Parathyroid adenoma (tissue), 2 donors: ENCODE measurements around the gene PGR.

Source experiments
- H2AFZ ChIP-seq: fragments of 300-600 bp; sonication (generic); one replicate; pipeline ENCODE4 v1.7.0; 2017; ENCODE audit warnings: antibody characterized with exemption, mild to moderate bottlenecking
- H3K27ac ChIP-seq: fragments of 300-600 bp; sonication (generic); one replicate; pipeline ENCODE4 v1.7.0; 2017
- H3K27me3 ChIP-seq: fragments of 300-600 bp; sonication (generic); one replicate; pipeline ENCODE4 v1.7.0; 2017; ENCODE audit warnings: low read length; ENCODE audit not compliant: control insufficient read depth, insufficient read depth
- H3K36me3 ChIP-seq: fragments of 300-600 bp; sonication (generic); one replicate; pipeline ENCODE4 v1.7.0; 2017; ENCODE audit warnings: low read length; ENCODE audit not compliant: control insufficient read depth, insufficient read depth
- H3K4me1 ChIP-seq: fragments of 300-600 bp; sonication (generic); one replicate; pipeline ENCODE4 v1.7.0; 2017; ENCODE audit warnings: control low read depth
- H3K4me2 ChIP-seq: fragments of 300-600 bp; sonication (generic); one replicate; pipeline ENCODE4 v1.7.0; 2017; ENCODE audit warnings: low read length
- H3K4me3 ChIP-seq: fragments of 300-600 bp; sonication (generic); one replicate; pipeline ENCODE4 v1.7.0; 2017; ENCODE audit warnings: low read depth, low read length
- H3K79me2 ChIP-seq: fragments of 300-600 bp; sonication (generic); one replicate; pipeline ENCODE4 v1.7.0; 2017; ENCODE audit warnings: control low read depth
- H3K9ac ChIP-seq: fragments of 300-600 bp; sonication (generic); one replicate; pipeline ENCODE4 v1.7.0; 2017; ENCODE audit warnings: mild to moderate bottlenecking
- H3K9me3 ChIP-seq: fragments of 300-600 bp; sonication (generic); one replicate; pipeline ENCODE4 v1.7.0; 2017; ENCODE audit warnings: low read length; ENCODE audit not compliant: control insufficient read depth
- TF ChIP-seq, protein P1 (sequence below): fragments of 300-600 bp; sonication (generic); IDR thresholded peaks from one replicate; pipeline ENCODE4 v1.7.0; 2017; ENCODE audit warnings: antibody characterized with exemption, mild to moderate bottlenecking
- donor health status: primary hyperparathyroidism.

The PGR gene

DNA sequence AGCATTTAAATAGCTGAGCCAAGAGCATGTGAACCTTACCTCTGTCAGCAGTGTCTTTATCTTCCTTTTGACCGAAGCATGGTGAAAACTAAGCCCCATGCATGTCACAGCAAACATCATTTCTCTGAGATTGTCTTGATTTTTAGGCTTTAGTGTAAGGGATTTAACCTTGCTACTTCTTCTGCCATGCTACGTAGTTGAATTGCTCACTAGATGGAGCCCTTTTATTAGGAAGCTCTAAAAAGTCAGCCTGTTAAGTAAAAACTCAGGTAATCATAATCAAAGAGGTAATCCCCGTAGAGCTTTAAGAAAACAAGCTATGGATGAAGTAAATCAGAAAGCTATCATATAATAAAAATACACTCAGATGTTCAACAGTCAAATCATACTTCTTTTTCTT, 149.5 kb downstream of the PGR start:
- no peaks in the 10 kb centered on the region for H3K79me2 ChIP-seq
- H3K4me1 ChIP-seq: peaks cover 2% of the 10 kb centered on the region
- H3K4me2 ChIP-seq: no peak overlapping the region
- no peak overlapping the region for H3K9ac ChIP-seq
- TF ChIP-seq, protein P1, sequence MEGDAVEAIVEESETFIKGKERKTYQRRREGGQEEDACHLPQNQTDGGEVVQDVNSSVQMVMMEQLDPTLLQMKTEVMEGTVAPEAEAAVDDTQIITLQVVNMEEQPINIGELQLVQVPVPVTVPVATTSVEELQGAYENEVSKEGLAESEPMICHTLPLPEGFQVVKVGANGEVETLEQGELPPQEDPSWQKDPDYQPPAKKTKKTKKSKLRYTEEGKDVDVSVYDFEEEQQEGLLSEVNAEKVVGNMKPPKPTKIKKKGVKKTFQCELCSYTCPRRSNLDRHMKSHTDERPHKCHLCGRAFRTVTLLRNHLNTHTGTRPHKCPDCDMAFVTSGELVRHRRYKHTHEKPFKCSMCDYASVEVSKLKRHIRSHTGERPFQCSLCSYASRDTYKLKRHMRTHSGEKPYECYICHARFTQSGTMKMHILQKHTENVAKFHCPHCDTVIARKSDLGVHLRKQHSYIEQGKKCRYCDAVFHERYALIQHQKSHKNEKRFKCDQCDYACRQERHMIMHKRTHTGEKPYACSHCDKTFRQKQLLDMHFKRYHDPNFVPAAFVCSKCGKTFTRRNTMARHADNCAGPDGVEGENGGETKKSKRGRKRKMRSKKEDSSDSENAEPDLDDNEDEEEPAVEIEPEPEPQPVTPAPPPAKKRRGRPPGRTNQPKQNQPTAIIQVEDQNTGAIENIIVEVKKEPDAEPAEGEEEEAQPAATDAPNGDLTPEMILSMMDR: peak; percentile 43
- H3K27me3 ChIP-seq: no peaks in the 10 kb centered on the region
- H2AFZ ChIP-seq: no peak overlapping the region
- H3K4me3 ChIP-seq: no peak overlapping the region
- H3K36me3 ChIP-seq: no peaks in the 10 kb centered on the region
- no peaks in the 10 kb centered on the region for H3K9me3 ChIP-seq
- H3K27ac ChIP-seq: no peak overlapping the region
